GM12875 (cell line): ENCODE data around the gene KIF26B.
"Not testable (repeated sequence)": the region's sequence is repeated elsewhere in the genome, so short reads cannot be mapped to it uniquely, and the experiment has no call there.

ENCODE experiments used
- H3K4me3 ChIP-seq: one replicate; pipeline ENCODE4 v1.5.1; 2011; ENCODE audit warnings: low read depth, low read length, control low read depth
- TF ChIP-seq, protein P1 (sequence below): IDR thresholded peaks from 2 replicates; pipeline ENCODE4 v1.5.1; 2011; ENCODE audit warnings: low read depth, mild to moderate bottlenecking, control low read depth, inconsistent platforms, low read length, moderate library complexity, borderline replicate concordance; ENCODE audit not compliant: insufficient read depth

Gene KIF26B

DNA sequence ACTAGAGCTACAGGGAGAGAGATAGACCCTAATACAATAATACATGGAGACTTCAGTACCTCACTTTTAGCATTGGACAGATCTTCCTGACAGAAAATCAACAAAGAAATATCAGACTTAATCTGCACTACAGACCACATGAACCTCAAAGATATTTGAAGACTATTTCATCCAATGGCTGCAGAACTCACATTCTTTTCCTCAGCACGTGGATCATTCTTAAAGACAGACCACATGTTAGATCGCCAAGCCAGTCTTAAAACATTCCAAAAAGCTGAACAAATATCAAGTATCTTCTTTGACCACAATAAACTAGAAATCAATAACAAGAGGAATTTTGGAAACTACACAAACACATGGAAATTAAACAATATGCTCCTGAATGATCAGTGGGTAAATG, 576.0 kb downstream of the KIF26B start:
- H3K4me3 ChIP-seq = no peak overlapping the region
- TF ChIP-seq, protein P1, sequence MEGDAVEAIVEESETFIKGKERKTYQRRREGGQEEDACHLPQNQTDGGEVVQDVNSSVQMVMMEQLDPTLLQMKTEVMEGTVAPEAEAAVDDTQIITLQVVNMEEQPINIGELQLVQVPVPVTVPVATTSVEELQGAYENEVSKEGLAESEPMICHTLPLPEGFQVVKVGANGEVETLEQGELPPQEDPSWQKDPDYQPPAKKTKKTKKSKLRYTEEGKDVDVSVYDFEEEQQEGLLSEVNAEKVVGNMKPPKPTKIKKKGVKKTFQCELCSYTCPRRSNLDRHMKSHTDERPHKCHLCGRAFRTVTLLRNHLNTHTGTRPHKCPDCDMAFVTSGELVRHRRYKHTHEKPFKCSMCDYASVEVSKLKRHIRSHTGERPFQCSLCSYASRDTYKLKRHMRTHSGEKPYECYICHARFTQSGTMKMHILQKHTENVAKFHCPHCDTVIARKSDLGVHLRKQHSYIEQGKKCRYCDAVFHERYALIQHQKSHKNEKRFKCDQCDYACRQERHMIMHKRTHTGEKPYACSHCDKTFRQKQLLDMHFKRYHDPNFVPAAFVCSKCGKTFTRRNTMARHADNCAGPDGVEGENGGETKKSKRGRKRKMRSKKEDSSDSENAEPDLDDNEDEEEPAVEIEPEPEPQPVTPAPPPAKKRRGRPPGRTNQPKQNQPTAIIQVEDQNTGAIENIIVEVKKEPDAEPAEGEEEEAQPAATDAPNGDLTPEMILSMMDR = no peak

DNA sequence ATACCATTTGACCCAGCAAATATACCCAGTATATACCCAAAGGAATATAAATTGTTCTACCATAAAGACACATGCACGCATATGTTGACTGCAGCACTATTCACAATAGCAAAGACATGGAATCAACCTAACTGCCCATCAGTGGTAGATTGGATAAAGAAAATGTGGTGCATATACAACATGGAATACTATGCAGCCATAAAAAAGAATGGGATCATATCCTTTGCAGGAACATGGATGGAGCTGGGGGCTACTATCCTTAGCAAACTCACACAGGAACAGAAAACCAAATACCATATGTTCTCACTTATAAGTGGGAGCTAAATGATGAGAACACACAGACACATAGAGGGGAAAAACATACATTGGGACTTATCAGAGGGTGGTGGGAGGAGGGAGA, 585.6 kb downstream of the KIF26B start:
- not testable (repeated sequence) for H3K4me3 ChIP-seq

- no peak overlapping the region for H3K4me3 ChIP-seq
- TF ChIP-seq, protein P1 = no peak
These were observed 588.1 kb downstream of the KIF26B start for GRCh38 chr1:245742896-245743295.

DNA sequence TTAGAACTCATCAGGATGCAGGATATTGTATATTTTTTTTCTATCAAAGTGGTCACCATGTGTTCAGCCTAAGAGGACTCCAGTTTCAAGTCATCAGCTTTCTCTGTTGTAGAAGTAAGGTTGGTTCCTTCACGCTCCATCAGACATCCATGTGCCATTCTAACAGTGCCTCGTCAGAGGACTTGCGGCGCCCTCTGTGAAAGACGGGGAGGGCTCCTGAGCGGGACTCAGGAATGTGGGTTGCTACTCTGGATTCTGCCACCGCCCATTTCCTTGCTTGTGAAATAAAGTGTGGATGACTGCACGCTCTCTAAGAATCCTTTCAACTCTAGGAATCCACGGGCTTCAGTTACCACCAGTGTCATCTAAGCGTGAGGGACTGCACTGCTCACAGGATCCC, 593.5 kb downstream of the KIF26B start:
- TF ChIP-seq, protein P1 = no peak
- no peak overlapping the region for H3K4me3 ChIP-seq

GRCh38 chr1:245748646-245749045, 593.9 kb downstream of the KIF26B start:
- TF ChIP-seq, protein P1 = no peak
- H3K4me3 ChIP-seq = no peak overlapping the region

GRCh38 chr1:245749053-245749452, 594.3 kb downstream of the KIF26B start:
- no peak overlapping the region for H3K4me3 ChIP-seq
- TF ChIP-seq, protein P1 = no peak

GRCh38 chr1:245750261-245750660, 595.5 kb downstream of the KIF26B start:
- H3K4me3 ChIP-seq = no peak overlapping the region
- TF ChIP-seq, protein P1 = no peak

- TF ChIP-seq, protein P1 = no peak
- no peak overlapping the region for H3K4me3 ChIP-seq
These were observed 596.3 kb downstream of the KIF26B start for GRCh38 chr1:245751116-245751515.
